GM18907 (cell line): Measurements from ENCODE around the gene NPTXR.

Source experiments
- ATAC-seq: cut with Tn5 transposase; IDR thresholded peaks from one replicate; pipeline ENCODE4 v1.9.1; 2021; ENCODE audit warnings: mild to moderate bottlenecking, moderate library complexity; ENCODE audit not compliant: unreplicated experiment

NPTXR gene

DNA sequence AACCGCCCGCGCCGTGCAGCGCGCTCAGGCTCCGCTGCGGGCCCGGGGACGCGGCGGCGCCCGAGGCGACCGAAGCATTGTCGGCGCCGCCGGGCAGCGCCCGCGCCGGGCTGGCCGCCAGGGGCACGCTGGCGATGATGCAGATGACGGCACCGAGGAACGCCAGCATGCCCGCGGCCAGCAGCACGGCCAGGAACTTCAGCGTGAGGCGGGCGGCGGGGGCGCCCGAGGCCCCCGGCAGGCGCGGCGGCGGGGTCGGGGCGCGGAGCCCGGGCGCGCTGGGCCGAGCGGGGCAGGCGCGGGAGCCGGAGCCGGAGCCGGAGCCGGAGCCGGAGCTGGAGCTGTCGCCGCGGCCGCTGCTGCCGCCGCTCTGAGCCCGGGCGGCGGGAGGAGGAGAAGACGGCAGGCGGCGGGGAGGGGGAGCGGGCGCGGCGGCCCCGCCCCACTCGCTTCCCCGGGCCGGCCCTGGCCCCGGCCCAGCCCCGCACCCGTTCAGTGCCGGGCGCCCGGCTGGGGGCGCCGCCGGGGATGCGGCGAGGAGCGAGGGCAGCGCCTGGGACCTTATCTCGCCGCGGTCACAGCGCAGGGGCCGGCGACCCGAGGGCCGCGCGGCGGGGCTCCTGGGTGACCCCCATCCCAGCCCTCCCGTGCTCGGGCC, at the start of gene NPTXR:
TSS of gene NPTXR (minus strand) at position 372 of the 658 bp plus-strand sequence.
- ATAC-seq = no peak

DNA sequence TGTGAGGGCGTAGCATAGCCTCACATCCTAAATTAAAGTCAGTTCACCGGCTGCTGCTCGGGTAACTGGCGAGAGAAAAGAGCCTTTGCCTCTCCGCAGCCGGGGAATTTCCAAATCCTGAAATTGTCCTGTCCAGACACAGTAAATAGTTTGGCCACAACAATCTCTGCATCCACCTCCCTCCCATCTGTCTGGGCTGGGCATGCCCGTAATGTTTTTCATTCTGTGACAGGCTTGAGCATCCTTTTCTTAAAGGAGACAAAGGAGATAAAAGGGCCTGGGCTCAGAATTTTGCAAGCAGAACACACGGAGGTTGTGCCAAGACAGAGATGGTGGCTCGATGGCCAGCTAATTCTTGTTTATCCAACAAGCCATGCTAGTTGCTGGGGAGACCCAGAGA, 47.4 kb upstream of the NPTXR start:
- no peak for ATAC-seq

DNA sequence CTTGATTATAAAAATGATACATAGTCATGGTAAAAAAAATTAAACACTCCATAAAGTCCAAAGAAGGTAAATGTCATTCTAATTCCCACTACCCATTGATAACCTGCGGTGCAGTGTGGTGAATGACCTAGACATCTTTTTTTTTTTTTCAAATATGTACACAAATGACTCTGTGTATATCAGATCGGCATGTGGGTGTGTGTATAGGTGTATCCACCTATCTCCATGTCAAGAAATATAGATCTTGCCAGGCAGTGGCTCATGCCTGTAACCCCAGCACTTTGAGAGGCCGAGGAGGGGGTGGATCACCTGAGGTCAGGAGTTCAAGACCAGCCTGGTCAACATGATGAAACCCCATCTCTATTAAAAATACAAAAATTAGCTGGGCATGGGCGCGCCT, 46.5 kb upstream of the NPTXR start:
- ATAC-seq = no peak

DNA sequence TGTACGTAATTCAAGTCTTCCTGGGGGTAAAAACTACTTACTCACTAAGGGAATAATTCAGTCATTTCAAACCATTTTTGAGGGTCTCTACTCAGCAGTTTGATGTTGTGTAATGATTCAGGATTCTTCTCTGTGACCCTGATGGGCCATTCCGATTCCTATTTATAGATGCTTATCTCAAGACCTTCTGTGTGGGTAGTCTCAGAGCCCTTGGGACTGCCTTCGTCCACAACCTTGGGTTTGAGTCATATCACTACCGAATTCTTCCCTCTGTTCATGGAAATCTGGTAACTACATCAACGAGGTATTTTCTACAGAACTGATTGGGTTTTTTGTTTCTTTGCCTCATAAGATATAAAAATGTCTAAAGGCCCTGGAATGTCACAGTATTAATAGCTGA, 42.5 kb upstream of the NPTXR start:
- ATAC-seq = no peak

DNA sequence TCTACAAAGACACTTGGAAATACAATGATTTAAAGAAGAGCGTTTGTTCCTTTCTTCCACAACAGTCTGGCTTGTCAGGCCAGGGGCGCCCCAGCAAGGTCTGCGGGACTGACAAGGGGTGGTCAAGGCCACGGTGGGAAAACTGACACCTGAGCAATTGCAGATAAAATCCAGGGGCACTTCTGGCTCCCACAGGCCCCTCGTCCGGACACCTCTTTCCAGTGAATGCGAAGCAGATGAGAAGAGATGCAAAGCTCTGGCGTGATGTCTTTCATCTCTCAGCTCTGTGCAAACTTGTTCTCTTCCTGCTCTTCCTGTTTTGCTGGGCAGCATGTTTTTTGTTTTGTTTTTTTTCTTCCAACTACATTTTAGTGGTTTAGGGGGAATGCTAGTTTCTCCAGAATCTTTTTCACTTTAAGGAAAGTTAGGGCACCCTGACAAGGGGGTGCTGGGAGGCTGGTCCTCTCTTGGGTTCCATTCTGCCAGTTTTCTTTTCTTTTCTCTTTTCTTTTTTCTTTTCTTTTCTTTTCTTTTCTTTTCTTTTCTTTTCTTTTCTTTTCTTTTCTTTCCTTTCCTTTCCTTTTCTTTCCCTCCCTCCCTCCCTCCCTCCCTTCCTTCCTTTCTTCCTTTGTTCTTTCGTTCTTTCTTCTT, 39.3 kb upstream of the NPTXR start:
- no peak for ATAC-seq

DNA sequence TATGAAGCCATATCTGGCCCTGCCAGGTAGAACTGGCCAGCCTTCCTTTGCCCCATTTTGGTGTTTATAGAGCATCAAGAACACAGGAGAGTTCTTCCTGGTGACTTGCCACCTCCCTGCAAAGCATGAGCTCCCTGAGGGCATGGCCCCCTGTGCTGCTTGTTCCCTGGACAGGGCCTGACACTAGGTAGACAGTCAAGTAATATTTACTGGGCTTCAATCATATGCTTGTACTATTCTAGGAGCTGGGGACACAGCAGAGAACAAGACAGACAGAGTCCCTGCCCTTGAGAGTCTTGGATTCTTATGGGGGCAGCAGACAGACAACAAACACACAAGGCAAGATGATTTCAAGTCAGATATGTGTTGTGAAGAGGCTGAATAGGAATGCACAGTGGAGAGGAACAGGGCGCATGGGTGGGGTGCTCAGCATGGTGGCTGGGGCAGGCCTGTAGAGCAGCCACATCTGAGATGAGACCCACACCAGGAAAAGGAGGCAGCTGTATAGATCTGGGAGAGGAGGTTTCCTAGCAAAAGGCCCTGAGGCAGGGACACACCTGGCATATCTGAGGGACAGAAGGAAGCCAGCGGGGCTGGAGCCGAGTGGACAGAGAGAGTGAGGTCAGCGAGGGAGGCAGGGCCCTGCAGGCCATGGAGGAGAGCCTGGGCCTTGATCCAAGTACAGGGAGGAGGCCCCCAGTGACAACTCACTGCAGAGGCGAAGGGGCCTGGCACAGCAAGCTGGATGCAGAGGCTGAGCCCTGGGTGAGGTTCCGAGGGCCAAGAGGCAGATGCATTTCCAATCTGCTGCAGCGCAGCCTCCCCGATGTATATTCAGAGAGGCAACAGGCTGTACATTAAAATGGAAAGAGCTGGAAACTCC, 38.4 kb upstream of the NPTXR start:
- ATAC-seq = no peak

DNA sequence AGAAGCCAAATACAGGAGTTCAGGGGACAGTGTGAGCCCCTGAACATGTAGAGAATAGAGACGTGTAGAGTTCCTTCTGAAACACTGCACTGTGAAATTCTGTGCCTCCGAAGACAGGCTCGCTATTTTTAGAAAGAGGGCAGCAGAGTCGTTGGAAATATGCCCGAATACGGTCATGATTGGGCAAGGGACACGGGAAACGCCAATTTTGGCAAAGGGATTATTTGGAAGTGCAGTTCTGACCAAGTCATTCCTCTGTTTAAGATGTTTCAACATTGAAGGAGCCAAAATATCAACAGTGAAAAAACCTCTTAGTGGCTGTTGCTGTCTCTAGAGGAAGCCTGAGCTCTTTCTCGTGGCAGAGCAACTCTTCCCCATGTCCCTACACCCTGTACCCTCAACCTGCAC, 37.6 kb upstream of the NPTXR start:
- ATAC-seq = no peak

DNA sequence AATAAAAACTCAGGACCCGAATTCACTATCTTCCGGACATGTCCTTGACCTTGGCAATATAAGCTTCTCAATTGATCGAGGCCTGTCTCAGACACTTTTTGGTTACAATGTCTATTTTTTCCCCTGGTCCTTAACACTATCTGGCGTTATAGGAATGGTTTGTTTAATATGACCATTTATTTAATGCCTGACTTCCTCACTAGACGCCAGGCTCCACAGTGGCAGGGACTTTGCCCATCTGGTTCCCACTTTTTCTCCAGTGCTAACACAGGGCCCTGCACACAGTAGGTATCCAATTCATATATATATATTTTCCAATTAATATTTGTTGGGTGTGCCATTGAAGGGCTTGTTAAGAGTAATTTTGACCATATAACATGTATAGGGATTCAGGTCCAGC, 36.1 kb upstream of the NPTXR start:
- ATAC-seq = no peak

DNA sequence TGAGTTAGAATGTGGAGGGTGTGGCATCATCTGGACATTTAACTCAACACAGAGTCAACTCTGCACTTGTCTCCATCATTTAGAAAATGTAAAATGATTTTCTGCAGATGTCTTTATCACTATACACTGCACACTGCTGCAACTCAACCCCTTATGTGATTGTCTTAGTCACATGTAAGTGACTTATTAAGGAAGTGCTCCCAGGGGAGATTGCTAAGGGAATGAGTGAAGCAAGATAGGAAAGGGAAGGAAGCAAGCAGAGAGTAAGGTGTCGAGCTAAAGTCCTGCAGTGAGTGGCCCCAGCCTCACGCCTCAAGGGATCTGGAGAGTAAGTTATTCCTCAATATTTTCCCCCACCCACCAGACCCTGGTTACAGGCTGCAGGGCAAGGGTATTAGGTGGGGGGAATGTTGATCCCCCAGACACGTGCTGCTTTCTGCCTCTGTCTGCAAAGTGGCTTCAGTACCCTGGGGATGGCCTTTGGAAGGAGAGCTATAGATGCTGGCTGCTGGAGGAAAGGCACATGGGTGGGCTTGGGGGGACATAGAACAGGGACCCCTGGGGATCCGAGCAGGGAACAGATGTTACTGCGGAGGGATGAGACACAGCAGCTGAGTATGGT, 35.4 kb upstream of the NPTXR start:
- no peak for ATAC-seq

DNA sequence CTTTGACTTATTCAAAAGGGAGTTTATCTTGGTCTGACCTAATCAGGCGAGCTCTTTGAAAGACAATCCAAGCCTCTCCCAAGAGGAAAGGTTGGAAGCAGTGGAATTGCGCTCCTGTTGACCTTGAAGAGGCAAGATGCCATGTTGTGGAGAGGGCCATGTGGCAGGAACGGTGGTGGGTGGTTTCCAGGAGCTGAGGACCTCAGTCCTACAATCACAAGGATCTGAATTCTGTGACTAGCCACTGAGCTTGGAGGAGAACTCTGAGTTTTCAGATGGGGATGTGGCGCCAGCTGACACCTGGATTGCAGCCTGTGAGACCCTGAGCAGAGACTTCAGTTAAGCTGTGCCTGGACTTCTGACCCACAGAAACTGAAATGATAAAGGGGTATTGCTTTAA, 34.2 kb upstream of the NPTXR start:
- no peak for ATAC-seq

DNA sequence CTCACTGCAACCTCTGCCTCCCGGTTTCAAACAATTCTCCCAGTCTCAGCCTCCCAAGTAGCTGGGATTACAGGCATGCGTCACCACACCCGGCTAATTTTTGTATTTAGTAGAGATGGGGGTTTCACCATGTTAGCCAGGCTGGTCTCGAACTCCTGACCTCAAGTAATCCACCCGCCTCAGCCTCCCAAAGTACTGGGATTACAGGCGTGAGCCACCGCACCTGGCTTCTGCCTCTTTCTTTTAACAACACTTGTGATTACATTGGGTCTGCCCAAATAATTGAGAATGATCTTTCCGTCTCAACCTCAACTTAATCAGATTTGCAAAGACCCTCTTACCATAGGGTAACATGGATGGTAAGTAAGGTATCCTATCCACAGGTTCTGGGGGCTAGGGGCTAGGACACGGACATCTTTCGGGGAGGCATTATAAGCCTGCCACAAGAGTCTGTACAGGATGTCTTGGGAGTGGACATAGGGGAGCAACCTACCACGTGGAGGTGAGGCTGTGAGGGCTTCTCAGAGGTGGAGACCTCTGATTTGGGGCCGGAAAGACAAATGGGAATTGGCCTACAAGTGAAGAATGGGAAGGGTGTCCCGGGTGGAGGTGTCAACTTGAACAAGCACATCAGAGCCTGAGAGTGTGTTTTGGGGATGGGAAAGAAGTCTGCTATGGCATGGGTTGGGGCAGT, 30.8 kb upstream of the NPTXR start:
- no peak for ATAC-seq

DNA sequence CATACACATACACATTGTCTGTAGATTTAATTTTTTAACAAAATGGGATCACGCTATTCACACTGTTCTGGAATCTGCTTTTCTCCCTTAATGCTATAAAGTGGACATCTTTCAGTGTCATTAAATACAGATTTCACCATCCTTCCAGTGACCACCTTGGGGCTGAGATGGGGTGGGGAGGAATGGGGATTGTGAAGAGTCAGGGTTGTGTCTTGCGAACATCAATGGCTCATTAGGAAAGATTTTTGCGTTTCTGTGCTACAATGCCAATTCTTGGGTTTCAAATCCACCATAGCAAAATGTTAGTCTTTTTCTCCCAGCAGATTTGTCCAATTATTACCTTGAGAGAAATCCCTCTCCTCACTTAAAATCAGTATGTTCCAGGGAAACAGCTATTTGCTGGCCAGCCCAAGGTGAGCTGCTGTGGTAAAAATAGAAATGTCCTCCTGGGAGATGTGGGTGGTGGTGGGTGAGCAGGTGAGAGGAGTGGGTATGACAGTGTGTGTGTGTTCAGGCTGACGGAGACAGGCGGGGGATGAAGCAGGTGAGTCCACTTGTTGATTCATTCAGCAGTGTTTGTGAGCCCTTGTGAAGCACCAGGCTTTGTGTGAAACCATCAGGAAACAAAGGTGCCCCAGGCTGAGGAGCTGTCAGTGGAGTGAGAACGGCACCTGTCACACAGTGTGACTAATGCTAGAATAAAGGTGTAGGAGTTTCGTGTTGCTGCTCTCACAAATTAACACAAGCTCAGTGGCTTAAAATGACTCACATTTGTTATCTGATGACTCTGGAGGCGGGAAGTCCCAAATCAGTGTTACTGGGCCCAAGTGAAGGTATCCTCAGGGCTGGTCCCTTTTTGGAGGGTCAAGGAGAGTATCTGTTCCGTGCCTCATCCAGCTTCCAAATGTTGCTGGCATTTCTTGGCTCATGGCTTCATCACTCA, 29.9 kb upstream of the NPTXR start:
- ATAC-seq = no peak

DNA sequence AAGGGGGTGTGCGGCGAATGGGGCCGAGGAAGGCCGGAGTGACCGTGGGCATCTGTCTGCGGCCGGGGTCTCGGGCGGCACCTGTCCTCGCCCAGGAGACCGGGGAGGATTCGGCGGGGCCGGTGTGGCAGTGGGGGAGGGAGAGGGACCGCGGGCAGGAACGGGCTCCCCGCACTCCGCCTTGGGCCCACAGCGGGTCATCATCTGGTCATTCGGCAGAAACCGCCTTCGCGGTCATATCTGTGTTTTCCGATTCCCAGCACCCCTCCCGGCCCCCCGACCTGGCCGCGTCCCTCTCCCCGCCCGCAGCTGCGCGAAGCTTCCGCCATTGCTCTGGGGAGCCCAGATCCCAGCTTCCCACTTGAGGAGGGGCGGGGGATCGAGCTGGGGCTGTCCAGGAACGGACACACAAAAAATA, 29.0 kb upstream of the NPTXR start:
- no peak for ATAC-seq

DNA sequence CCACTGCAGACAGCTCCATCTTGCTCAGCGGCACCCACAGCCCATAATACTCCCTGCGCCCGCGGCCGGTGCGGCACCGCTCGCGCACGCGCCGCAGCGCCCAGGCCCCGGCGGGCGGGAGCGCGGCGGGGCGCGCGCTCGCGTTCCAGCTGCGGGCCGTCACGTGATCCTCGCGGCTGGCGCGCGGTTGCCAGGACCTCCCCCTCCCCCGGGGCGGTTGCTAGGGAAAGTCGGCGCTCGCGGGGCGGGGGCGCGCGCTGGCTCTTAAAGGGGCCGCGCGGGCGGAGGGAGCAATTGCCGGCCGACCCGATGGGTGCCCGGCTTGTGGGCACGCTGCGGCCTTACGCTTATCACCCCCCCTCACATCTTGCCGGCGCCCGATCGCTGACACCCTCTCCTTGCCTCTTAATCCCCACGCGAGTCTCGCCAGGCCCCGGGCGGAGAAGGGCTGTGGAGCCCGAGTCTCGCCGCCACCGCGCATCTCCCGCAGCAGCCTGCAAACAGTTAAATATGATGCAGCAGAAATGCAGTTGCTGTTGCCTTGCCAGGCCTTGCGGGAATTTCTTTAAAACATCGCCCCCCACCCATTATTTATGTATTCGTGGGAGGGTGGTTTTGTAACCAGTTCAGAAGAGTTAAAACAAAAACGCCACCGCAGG, 28.5 kb upstream of the NPTXR start, which contains the start of gene CBX6:
TSS of gene CBX6 (minus strand) at position 45 of the 659 bp plus-strand sequence. CDS start at position 19, 26 bp downstream.
- ATAC-seq = peak; percentile 61

DNA sequence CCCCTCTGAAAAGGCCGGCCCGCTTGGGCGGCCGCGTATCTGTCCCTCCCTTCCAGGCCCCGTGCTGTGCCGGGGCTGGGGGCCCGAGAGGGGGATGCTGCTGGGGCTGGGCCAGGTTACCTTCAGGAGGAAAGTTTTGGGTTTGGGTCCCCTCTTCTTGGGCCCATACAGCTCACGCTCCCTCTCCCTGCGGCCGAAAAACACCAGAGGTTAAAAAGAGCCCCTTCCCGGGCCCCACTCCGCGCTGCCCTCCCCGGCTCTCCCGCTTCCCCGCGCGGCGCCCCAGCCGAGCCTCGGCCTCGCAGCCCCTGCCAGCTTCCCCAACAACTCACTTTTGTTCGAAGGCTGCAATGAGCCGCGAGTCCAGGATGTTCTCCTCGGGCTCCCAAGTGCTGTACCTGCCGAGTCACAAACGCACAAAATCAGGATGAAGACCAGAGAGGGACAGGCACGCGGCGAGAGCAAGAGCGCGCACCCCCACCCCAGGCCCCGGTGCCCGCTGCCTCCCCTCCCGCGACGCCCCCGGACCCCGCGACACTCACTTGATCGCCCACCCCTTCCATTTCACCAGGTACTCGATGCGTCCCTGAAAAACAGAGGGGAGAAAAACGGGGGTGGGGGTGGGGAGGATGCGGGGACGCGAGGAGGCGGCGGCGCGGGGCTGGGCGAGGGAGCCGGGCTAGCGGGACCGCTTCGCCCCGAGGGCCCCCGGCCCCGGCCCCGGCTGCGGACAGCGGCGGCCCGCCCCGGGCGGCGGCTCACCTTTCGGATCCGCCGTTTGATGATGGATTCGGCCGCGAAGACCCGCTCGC, 27.7 kb upstream of the NPTXR start:
- ATAC-seq = peak; percentile 16

DNA sequence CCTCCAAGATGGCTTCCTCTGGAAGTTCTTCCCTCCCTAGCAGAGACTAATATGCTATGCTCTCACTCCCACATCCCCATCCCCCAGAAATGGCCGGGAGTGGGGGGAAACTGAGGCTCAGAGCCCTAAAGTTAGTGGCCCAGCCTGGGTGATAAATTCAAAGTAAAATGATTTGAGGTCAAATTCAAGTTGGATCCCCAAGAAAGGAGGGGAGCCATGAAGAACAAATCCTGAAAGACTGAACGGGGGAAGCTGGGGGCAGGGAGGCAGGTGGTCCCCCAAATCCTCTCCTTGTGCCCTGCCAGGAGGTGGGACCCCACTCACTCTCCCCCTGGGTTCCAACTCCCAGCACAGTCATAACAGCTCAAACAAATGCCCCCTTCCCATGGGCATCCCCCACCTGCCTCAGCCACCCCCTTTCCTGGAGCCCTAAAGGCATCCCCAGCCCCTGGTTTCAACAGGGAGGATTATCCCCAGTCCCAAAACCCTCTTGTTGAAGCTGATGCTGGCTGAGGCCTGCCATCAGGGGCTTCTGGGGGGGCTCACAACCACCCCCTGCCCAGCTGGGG, 27.0 kb upstream of the NPTXR start:
- ATAC-seq = no peak

DNA sequence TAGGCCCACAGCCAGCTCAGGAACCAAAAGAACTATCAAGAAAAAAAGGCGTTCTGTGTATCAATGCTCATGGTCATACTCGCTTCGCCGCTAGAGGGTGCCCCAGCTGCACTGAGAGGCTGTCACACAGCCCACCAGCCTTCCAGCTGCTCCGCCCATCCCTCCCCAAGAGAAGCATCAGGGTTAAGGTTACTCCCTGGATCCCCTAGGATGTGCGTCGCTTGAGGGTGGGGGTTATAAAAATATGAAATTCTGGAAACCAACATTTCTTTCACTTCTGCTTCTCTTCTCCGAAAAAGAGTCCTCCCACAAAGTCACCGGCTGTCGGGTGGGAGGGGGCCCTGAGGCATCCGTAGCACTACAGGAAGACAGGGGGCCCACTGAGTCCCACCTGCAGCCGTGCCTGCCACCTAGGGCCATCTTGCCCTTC, 26.5 kb upstream of the NPTXR start:
- ATAC-seq = peak; percentile 37

DNA sequence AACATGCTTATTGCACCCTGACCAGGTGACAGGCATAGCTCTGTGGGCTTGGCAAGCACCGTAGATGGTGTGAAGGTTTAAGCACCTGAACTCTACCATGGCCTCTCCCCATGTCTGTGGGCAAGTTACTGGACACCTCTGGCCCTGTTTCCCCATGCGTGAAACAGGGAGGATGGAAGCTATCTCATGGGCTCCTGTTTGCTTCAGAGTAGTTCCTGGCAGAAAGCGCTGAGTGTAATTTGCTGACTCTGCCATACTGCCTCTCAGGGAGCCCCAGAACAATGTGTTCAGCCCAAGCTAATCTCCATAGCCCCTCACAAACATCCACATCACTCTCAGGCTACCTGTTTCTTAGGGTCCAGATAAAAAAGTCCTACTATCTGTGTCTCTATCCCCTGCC, 25.8 kb upstream of the NPTXR start:
- no peak for ATAC-seq
